GM12874 (cell line): Measurements from ENCODE around the gene RARRES2.

ENCODE experiments used
- CTCF ChIP-seq: IDR thresholded peaks from 2 replicates; pipeline ENCODE4 v1.5.1; 2011; ENCODE audit warnings: low read depth, mild to moderate bottlenecking, control low read depth, low read length, moderate library complexity; ENCODE audit not compliant: insufficient read depth

The RARRES2 gene

GRCh38 chr7:150359622-150360362 is 18.4 kb upstream of the RARRES2 start:
- TF ChIP-seq CTCF, result no peak

GRCh38 chr7:150358988-150359621 is 17.7 kb upstream of the RARRES2 start:
- TF ChIP-seq CTCF, result no peak

- TF ChIP-seq CTCF, result no peak
Measured at GRCh38 chr7:150358433-150358832, 17.0 kb upstream of the RARRES2 start.

- TF ChIP-seq CTCF, result no peak
Measured at GRCh38 chr7:150357771-150358427, 16.5 kb upstream of the RARRES2 start.

- no peak for TF ChIP-seq CTCF
Measured at GRCh38 chr7:150357270-150357669, 15.8 kb upstream of the RARRES2 start.

- peak; percentile 66 for TF ChIP-seq CTCF
Measured at GRCh38 chr7:150356265-150356897, 15.0 kb upstream of the RARRES2 start.

GRCh38 chr7:150355666-150356059 is 14.2 kb upstream of the RARRES2 start:
- no peak for TF ChIP-seq CTCF
